HPDE6-E6E7 (cell line): Measurements from ENCODE around the gene CFAP221.

ENCODE experiments used
- DNase-seq: peaks from one replicate; pipeline ENCODE4 v3.0.0; 2011; ENCODE audit warnings: missing footprints; ENCODE audit errors: extremely low spot score

Gene CFAP221

DNA sequence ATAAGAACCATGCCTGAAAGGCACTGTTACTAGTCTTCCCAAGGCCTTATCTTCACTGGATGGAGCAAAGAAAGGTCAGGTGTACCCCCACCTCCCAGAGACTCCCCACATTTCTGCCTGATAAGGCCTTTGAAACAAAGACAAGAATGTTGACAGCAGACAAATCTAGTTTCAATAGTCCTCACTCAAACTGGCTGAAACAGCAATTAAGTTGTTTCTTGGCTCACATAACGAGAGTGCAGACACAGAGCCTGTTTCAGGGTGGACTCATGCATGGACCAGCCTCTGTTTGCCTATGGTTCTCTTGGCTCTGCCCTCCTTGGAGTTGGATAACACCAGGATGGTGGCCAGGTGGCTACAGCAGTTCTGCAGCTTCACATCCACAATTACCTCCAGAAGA, 7.5 kb upstream of the CFAP221 start:
- no peak for DNase-seq

- no peak for DNase-seq
These were observed 6.5 kb upstream of the CFAP221 start for GRCh38 chr2:119537792-119538191.

- DNase-seq = no peak
These were observed 2.8 kb upstream of the CFAP221 start for GRCh38 chr2:119541476-119541875.

DNA sequence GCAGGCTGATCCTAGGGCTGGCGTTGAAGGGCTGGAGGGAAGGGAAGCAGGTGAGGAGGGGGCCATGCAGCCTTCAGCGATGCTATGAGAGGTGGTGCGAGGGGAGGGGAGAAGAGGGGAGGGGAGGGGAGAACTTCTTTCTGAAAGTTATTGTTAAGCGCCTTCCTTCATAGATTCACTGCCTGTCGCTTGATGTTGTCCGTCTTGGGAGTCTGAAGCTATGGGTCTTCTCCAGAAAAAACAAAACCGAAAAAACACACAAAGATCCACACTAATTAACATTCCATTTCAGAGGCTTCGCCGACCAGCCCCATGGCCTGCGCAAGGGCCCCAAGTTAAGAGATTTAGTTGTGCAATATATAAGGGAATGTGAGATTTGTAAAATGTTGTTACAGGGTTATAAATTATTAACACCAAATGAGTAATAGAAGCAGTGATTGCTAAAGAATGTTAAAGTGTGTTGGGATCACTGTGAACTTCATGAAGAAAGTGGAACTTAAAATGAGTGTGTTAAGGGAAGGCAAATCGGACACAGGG, 758 bp downstream of the CFAP221 start:
- no peak for DNase-seq

DNA sequence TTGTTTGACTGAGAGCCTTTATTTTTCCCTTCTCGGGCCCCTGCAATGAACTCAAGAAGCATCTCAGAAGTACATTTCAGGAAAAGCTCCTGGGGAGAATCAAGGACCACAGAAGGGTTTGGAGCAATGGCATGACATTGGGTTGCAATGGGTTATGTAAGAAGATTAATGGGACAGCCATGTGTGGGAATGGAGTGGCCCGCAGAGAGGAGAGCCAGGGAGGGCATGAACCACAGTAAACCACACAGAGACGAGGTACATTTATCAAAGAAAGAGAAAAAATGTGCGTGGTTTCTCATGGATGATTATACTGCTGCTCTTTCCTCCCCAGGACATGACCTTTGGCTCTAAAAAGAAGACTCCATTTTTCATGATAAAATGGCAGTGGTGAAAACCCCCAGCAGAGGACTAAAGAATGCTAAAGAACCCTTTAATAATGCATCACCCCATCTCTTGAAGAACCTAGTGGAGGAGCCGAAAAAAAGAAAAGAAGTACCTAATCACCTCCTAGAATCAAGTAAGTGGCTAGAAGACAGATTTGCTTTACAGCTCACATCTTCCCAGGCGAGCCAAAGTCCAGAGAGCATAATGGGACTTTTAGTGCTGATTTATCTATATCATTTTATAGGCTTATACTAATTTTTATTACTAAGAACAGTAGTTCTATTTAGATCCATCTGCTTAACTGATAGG, 1.7 kb downstream of the CFAP221 start:
- DNase-seq = no peak

GRCh38 chr2:119546447-119546767, 2.2 kb downstream of the CFAP221 start:
- no peak for DNase-seq

GRCh38 chr2:119548516-119549120, 4.4 kb downstream of the CFAP221 start:
- no peak for DNase-seq

DNA sequence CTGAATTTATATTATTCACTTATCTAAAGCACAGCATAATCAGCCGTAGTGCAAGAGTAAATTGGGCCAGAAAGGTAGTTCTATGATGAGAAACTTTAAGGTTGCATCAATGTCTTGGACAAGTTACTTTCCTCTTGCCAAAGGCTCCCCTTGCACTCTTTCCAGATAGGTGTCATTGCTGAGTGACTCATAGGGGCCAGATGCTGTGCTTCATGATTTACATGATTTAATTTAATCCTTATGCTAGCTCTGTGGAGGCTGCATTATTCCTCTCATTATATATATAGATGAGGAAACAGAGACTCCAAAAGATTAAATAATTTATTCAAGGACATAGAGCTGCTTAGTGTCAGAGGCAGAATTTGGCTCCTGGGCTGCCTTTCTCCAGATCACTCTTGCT, 5.0 kb downstream of the CFAP221 start:
- DNase-seq = no peak

- no peak for DNase-seq
These were observed 6.1 kb downstream of the CFAP221 start for GRCh38 chr2:119550346-119550745.

DNA sequence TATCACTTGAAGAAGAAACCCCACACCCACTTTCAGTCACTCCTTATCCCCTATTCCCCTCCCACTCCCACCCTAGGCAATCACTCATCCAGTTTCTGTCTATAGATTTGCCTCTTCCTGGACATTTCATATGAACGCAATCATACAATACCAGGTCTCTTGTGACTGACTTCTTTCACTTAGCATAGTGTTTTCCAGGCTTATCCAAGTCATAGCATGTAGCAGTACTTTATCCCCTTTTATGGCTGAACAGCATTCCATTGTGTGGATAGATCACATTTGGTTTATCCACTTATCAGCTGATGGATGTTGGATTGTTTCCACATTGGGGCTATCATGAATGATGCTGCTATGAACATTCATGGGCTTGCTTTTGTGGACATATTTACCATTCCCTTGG, 6.6 kb downstream of the CFAP221 start:
- DNase-seq = no peak

GRCh38 chr2:119552902-119553301, 8.7 kb downstream of the CFAP221 start:
- no peak for DNase-seq

- no peak for DNase-seq
These were observed 9.6 kb downstream of the CFAP221 start for GRCh38 chr2:119553687-119554344.

- no peak for DNase-seq
These were observed 21.2 kb downstream of the CFAP221 start for GRCh38 chr2:119565481-119565880.

GRCh38 chr2:119567292-119567691, 23.0 kb downstream of the CFAP221 start:
- DNase-seq = no peak

- no peak for DNase-seq
These were observed 30.0 kb downstream of the CFAP221 start for GRCh38 chr2:119574108-119574815.

GRCh38 chr2:119574864-119575263, 30.6 kb downstream of the CFAP221 start:
- DNase-seq = no peak

DNA sequence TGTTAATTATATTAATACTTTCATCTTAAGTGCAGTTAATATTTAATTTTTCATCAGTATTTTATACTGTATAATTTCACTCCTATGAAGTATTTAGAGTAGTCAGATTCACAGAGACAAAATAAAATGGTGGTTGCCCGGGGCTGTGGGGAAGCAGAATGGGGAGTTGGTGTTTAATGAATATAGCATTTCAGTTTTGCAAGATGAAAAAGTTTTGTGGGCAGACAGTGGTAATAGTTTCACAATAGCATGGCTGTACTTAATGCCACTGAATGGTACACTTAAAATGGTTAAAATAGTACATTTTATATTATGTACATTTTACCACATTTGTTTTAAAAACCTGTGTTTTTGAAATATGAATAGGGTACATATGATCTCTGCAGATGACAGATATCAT, 31.2 kb downstream of the CFAP221 start:
- DNase-seq = no peak

- no peak for DNase-seq
These were observed 35.4 kb downstream of the CFAP221 start for GRCh38 chr2:119579424-119580295.

DNA sequence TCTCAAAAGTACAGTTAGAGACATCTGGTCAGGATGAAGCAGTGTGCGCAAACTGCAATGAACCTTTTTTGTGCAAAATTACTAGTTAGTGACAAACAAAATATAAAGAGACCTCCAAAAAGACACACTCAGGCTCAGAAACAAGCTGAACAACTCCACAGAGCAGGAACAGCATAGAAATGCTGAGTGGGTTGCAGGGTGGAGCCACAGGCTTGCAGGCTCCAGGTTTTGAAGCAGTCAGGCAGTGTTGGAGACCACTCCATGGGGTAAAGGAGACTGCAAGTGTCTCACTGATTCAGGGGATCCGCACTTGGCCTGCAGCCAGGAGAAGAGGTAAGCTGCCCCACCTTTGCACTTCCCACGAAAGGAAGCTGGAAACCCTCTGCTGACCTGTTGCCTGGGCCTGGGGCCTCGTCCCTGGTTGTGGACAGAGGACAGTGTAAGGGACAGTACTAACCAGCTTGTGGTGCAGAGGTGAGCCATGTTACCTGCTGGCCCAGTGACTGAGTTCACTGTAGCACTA, 36.4 kb downstream of the CFAP221 start:
- DNase-seq = no peak

DNA sequence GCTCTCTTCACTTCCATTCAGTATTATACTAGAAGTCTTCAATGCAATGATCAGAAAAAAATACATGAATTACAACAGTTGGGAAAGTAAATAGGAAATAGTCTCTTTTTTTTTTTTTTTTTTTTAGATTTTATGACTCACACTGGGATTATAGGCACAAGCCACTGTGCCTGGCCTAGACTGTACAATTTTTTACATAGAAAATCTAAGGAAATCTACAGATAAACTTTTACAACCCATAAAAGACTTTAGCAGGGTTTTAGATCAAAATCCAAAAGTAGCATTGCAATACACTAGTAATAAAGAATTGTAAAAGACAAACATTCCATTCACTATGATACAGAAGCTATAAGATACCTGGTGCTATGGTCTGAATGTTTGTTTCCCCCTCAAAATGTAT, 39.0 kb downstream of the CFAP221 start:
- DNase-seq = no peak

- DNase-seq = no peak
These were observed 40.2 kb downstream of the CFAP221 start for GRCh38 chr2:119584469-119584868.
